NOMO-1 treated with dmso at 0.1 percent for 144 hours (cell line): ENCODE measurements around the gene ADI1.
"Not testable (repeated sequence)": the region's sequence is repeated elsewhere in the genome, so short reads cannot be mapped to it uniquely, and the experiment has no call there.

Experiments used
- DNase-seq: peaks from one replicate; lab custom pipeline; 2025; ENCODE audit not compliant: unreplicated experiment; lab: John Stamatoyannopoulos, UW

Gene ADI1

DNA sequence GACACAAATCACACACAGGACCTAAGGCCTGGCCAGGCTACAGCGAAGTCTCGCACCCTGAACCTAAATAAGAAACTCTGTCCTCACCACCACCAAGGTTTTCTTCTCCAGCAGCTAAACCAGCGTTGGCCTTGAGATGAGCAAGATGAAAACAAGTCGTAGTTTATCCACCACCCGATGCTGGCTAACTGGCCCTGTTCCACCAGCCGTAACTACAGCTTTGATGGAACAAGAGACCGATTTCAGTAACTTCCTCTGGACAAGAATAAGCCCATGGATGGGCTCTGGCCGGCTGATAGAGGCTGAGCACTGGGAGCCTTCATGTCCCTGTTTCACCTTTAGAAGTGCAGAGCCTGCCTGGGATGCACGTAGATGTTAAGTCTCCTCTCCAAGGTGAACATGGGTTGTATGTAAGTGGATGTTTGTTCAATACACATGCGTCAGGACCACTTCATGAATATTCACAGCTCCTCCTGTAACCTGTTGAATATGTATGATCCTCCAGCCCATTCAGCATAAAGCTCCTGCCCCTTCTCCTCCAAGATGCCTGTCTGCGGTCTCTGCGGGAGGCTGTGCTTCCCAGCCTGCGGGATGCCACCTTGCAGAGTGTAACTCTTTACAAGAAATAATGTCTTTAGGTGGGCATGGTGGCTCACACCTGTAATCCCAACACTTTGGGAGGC, 24.2 kb downstream of the ADI1 start:
- no peak for DNase-seq

DNA sequence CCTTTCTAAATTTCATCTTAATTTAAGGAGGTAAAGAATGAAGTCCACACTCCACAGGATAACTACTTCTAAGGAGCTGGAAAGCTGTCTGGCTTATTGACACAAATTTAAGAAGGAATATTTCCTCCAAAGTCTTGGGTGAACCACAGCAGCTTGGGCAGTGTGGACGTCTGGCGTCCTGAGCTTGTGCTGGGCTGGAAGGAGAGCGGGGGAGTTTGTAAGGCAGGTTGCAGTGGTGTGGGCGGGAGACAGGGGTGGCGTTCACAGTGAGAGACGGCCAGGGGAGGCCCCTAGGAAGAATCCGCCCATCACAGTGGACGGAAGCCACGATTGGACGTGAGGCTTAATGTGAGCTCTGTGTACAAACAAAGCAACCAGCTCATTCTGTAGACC, 25.7 kb downstream of the ADI1 start:
- no peak for DNase-seq

DNA sequence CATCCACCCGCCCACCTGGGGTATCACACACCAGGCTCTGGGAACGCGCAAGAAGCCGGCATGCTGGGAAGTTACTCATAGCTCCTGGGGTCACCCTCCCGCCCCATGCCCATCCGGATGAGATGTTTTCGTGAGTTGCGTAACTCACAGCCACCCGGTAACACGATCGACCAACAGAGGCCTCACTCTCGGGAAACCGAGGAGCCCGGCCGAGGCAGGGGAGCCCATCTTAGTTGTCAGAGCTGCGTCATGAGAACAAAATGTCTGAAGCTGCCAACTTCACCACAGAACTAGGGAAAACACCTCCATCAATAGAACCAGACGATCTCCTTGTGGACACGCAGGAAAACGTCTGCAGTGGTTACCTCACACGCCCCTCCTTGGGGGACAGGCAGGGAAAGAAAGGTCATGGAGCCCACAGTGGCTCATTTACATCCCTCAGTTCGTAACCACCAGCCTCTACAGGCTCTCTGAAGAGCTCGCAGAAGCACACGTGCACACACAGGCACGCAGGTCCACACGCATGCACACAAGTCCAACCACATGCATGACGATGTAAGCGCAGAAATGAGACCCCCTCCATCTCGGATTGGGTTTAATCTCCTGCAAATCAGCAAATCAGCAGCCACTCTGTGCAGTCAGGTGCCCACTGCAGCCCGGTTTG, 26.2 kb downstream of the ADI1 start:
- DNase-seq, result no peak

DNA sequence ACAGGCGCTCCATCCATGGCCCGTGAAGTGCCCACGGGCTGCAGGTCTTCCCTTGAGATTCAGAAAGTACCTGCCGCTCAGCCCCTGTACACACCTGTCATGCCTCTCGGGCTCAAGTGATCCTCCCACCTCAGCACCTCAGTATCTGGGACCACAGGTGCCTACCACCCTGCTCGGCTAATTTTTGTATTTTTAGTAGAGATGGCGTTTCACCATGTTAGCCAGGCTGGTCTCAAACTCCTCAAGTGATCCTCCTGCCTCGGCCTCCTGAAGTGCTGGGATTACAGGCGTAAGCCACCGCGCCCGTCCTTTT, 26.9 kb downstream of the ADI1 start:
- not testable (repeated sequence) for DNase-seq

DNA sequence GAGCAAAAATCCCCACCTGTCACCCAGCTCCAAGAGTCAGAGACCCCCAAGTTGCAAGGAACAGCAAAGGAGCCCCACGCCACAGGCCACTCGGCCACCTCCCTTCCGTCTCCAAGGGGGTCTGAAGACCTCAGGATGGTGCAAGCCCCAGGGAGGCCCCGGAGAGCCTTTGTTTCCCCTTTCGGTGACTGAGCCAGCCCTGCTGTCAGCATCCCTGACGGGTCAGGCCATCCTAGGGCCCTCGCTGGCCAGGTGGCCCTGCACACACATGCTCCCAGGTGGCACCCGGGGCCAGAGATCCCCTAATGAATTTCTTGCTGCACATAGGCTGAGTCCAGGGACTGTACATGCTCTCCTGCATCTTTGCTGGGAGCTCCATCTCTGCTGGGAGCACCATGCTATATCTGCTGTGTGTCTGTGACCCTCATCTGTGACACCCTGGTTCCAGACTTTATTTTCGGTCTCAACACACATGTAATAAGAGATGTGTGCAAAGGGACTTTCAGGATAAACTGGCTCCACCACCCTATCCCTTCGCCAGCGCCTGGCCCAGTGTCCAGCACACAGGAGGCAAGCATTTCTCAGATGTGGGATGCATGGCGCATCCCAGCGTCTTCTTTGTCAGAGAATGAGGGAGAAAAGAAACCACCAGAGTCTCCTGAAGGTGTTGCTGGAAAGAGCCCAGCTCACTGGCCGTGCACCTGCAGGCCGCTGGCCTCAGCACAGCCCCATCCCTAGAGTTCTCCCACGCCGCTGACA, 27.4 kb downstream of the ADI1 start:
- no peak for DNase-seq

DNA sequence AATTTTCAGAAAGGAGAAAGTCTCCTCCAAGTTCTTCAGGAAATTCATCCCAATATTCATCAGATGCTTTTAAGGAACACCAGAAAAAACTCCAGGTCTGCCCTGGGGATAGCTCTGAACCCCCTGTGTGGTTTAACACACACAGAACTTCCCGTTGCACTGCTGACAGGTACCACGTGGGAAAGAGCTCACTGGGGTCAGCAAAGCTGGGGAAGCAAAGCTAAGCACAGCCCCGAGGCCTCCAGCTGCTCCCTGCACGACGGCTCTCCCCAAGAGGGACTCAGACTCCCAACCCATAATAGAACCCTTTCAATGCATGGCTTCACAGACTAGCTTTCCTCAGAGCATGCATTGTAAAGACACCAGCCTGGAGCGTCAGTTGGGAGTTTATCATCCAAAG, 28.0 kb downstream of the ADI1 start:
- no peak for DNase-seq

DNA sequence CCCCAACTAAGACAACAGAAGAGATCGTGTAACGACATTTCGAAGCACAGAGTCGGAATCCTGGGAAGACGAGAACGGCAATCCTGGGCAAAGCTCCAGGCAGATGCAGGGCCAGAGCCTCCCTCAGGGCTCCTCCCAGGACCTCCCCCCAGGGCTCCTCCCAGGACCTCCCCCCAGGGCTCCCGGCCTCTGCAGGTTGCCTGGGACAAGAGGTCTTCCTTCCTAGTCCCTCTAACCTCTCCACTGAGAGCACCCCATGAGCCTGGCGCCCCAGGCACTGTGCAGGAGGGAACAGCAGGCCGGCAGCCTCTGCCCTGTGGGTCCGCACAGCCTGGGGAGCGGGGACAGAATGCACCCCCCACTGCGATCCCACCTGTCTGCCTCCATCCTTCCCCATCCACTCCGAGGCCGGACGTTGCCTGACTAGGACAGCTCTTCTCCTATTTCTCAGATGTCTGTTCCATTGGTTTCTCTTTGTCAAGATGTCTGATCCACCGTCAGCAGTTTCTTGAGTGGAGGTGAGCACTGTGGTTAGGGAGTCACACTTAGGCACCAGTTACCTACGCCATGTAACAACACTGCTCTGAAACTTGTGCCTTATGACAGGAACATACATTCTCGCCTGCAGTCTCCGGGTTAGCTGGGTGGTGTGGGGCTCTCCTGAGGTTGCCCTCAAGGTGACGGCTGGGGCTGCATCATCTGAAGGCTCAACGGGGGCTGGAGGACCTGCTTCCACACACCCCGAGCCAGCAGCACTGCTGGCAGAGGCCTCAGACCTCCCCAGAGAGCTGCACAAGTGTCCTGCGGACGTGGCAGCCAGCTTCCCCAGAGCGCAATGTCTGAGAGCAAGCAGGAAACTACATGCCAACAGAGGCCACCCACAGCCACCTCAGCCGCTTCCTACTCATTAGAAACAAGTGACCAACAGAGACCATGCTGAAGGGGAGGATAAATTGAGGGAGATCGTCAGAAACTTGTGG, 28.9 kb downstream of the ADI1 start:
- no peak for DNase-seq

DNA sequence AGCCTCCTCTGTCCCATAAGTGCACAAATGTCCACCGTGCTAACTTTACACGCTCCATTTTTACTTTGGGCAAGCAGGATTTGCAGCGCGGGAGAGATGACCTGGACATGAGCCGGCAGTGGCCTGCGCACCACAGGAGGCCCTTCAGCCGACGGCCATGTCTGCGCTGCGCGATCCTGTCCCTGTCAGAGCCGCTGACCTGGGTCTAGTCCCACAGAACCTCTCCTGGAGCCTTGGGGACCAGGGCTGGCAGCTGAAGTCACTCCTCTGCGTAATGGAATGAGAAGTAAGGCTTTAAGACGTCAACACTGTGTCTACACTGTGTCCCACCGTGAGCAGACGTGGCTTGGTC, 29.6 kb downstream of the ADI1 start:
- DNase-seq, result no peak

DNA sequence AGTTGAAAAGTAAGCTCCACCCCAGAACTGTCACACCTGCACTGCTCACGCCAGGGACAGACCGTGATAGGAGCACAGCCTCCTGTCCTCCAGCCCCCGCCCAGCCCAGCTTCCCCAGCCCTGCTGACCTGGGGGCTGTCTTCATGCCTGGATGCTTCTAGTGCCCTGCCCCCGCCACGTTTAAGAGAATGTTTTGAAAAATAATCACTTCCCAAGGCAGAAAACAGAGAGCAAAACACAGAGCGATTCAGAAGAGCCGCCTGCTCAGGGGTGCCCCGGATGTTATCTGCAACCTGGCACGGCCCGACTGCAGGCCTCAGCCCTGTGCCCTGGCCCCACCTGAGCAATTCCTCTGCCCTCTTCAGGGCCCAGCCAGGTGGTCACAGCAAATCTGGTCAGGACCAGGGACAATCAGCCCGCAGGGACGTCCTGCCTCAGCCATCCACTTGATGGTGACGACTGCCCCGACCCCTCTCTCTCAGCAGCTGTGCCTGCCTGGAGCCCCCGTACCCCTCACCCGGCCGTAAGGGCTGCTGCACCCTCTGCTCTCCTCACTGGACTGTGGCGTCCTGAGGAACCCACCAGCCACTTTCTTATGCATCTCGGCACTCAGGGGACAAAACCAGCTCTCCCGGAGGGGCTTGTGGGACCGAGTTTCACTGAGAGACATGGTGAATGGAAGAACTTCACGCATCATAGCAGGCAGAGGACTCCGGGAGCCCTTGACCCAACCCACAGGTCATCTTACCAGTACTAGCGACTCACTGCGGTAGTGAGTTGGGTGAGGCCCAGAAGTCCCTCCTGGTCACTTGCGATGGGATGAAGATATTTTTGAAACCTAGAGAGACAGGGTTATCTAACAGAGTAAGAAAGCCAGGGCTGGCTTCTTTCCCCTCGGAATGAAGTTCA, 30.2 kb downstream of the ADI1 start:
- no peak for DNase-seq

DNA sequence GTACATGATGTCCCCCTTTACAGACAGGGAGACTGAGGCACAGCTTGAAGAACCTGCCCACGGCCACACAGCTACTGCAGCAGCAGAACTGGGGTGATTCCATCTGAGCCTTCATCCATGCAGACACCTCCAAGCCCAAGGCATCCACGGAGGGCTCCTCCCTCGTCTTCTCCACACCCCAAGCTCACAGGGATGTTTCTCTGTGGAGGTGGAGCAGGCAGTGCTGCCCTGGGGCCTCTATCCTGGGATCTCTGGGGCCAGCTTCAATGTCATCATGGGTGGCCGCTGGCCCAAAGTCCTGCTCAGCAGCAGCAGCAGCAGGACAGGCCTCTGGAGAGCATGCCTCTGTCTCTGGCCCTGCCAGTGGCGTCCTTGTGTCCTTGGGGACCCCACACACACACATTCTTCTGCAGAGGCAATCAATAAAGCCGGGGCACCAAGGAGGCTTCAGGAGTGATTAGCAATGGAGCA, 31.2 kb downstream of the ADI1 start:
- DNase-seq, result no peak

DNA sequence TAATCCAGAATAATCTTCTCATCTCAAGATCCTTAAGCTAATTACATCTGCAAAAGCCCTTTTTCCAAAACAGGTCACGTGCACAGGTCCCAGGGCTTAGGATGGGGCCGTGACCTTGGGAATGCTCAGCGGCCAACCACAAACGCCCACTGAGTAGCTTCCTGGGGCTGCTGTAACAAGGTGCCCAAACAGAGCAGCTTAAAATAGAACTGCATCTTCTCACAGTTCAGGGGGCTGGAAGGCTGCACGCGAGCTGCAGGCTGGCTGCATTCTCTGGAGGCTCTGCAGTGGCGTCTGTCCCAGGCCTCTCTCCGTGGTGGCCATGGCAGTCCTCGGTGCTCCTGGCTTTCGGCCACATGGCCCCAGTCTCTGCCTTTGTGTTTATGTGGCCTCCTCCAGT, 31.9 kb downstream of the ADI1 start:
- DNase-seq, result no peak

DNA sequence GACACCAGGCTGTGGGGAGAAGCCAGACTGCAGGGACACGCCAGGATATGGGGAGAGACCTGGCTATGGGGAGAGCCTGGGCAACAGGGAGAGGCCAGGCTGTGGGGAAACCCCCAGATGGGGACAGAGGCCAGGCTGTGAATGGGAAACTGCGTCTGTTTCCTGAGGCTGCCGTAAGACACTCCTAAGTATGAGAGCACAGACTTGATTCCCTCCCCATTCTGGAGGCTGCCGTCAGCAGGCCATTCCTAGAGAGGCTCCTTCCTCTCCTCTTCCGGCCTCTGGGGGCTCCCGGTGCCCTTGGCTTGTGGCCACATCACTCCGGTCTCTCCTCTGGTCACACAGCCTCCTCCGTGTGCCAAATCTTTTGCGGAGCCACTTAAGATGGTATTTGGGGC, 32.3 kb downstream of the ADI1 start:
- no peak for DNase-seq

DNA sequence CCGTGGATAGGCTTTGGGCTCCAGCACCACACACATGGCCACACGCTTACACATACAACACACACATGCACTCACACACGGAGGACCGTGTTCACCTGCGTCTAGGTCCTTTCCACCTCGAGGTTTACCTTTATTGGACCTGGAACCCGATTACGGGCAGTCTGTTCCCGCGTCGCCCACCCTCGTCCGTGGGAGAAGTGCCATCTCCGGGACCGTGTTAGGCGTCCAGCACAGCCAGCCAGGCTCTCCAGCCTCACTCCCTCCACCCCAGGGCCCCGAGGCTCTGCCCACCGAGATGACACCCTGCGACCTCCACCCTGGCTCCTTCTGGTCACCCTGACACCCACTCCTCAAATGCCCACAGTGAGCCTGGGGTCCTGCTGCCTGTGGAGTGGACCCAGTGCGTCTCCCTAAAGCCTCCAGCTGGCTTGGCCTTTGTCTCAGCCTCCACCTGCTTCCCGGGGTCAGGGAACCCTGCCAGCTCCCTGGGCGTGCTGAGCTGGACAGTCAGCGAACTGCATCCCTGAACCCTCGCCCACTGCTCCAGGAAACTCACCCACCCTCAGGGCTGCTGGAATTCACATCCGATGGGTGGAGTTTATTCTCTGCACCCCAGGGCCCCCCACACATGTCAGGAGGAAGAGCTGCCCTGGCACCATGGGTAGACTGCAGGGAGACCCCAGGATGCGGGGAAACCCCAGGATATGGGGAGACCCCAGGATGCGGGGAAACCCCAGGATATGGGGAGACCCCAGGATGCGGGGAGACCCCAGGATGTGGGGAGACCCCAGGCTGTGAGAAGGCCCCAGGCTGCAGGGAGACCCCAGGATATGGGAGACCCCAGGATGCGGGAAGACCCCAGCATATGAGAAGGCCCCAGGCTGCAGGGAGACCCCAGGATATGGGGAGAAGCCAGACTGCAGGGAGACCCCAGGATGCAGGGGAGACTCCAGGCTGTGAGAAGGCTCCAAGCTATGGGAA, 33.0 kb downstream of the ADI1 start:
- DNase-seq, result no peak

DNA sequence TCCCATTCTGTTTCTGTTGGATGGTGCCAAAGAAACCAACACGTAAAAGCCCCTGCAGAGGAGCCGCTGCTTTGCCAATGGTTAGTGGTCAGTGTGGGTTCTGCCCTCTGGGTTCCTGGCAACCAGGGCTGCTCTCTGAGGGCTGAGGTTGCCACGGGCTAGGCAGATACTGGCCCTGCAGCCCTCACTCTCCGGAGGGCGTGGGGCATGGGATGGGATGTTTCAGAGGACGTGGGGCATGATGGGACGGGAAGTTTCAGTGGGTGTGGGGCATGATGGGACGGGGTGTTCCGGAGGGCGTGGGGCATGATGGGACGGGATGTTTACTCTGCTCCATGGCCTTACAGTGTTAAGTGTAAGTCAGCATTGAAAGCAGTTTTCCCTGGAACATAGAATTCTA, 34.2 kb downstream of the ADI1 start:
- no peak for DNase-seq

DNA sequence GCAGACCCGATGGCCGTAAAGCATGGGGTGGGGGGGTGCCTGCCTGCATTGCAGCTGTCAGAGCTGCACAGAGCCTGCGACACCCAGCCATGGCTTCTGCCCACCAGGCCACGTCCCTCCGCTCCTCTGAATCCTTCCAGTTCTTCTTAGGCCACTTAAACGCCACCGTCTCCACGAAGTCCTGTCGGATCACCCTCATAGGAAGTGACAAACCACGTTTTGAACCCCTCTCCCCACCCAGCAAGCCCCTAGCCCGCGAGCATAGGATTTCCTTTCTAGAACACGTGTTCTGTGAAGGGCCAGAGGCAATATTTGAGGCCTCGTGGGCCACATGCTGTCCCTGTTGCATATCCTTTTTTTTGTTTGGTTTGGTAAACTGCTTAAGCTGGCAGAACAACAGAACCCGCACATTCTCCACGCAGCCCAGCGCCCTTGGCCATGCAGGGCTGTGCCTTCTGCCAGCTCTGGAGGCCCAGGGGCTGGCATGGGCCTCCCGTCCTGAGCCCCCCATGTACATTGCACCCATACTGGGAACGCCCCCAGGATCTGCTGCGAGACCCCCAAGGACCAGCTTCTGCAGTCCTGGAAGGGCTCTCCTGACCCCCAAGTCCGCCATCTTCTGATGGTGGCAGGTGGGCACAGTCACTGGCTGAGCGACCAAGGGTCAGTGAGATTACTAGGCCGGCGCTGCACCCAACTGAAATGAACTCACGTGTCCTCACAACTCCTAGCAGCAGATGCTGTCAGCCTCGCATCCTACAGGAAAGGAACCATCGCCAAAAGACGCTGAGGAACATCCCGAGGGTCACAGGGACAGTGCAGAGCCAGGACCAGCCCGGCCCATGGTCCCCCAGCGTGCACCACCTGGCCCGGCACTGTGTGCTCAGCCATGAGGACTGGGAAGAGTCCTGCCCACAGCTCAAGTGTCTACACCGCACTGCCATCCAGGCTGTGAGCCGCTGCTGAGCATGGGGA, 35.1 kb downstream of the ADI1 start:
- no peak for DNase-seq

DNA sequence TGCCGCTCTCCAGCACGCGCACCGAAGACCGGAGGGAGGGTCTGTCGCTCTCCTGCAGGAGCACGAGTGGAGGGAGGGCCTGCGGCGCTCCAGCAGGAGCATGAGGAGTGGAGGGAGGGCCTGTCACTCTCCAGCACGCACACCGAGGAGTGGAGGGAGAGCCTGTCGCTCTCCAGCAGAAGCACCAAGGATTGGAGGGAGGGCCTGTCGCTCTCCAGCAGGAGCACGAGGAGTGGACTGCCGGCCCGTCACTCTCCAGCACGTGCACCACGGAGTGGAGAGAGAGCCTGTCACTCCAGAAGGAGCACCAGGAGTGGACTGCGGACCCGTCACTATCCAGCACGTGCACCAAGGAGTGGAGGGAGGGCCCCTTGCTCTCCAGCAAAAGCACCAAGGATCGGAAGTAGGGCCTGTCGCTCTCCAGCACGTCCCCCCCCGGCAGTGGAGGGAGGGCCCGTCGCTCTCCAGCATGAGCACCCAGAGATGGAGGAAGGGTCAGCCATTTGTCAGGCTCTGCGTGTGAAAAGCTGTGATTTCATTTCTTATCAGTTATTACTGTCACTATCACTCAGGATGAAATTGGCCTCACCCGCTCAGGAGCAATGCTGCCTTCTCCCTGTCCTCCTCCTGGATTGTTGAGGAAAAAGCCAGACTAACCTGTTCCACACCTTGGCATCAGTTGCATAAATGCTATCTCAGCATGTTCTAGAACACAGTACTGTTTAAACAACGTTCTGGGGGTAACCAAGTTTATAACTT, 35.9 kb downstream of the ADI1 start:
- DNase-seq, result no peak

DNA sequence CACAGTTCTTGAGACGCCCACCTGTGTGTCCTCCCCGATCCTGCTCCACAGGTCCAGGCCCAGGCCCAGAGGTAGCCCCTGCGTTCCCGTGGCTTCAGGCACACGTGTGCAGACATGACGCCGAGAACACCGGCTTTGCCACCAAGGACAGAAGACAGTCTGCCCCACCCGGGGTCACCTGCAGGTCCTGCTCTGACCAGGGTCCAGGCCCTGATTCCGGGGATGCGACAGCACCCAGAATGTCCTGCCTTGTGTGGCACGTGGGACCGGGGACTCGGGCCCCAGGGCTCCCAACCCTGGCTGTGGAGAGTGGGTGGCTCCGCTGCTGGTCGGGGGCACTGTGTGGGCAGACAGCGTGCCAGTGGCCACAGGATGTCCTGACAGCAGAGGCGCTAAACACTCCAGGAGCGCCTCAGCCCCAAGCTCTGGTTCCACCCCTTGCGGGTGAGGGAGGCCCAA, 36.9 kb downstream of the ADI1 start:
- DNase-seq, result no peak
